Measurements from ENCODE around the gene ITSN1. TPM values are rescaled to one million over a fixed set of nuclear protein-coding genes. Genes with fewer than 3 reads are reported as not detected.
A peak's percentile ranks its signal among the peaks of the same experiment; 100 is the strongest.

ITSN1 gene
- total and polyA plus RNA-seq, 2 donors from 2014 or later = 8.1 to 42.5 TPM

DNA sequence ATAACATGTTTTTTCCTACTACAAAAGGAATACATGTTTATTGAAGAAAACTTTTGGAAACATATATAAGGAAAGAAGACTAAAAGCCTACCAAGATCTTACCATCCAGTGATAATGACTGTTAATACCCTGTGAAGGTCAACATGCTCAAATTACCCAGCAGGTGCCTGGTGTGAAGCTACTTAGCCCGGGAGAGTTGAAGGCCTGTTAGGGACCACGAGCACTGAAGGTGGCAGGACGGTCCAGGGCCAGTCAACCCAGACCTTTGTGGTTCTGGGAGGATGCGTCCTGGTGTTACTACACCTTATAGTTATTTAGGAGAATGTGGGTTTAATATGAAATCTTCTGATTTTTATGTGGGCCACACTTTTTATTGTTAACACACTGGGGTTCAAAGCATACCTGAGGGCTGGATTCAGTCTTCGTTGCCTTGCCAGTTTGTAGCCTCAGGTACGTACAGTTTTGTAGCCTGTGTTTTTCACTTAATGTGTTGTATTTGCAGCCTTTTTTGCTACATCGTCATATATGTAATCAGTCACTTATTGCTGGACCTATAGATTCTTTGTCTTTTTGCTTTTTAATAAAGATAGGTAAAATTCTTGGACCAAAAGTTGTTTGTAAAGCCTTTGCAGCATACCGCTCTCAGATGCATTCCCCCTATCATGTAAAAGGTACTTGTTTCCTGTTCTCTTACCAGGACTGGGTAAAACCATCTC lies 9.8 kb downstream of the ITSN1 start:
- H3K4me3 ChIP-seq (ENCODE audit: low read length in 3 of 3) = no peak overlapping the region
- H3K9ac ChIP-seq (ENCODE audit: low read length in 3 of 3) = no peak overlapping the region
- peaks cover 0 to 18% (median 6%) of the 10 kb centered on the region in 3 donors for H3K4me1 ChIP-seq (ENCODE audit: control insufficient read depth in 2 of 3, insufficient read depth in 2 of 3, low read depth in 1 of 3, low read length in 3 of 3)
- FAIRE-seq = no peak
- DNase-seq = peak in 2 of 5 donors; percentile 21 to 33
- no peaks in the 10 kb centered on the region for H3K27me3 ChIP-seq (ENCODE audit: control insufficient read depth, insufficient read depth, low read length)
- intact Hi-C loops (cut with DNase I) = no loop called here
- H3K9me3 ChIP-seq (ENCODE audit: control insufficient read depth in 2 of 3, insufficient read depth in 1 of 3, low read length in 3 of 3) = no peaks in the 10 kb centered on the region
- no peaks in the 10 kb centered on the region for H3K36me3 ChIP-seq (ENCODE audit: control insufficient read depth in 2 of 3, insufficient read depth in 3 of 3, low read length in 3 of 3)
- H3K27ac ChIP-seq (ENCODE audit: low read depth in 2 of 2, low read length in 2 of 2) = no peak overlapping the region
- TF ChIP-seq, protein P1, sequence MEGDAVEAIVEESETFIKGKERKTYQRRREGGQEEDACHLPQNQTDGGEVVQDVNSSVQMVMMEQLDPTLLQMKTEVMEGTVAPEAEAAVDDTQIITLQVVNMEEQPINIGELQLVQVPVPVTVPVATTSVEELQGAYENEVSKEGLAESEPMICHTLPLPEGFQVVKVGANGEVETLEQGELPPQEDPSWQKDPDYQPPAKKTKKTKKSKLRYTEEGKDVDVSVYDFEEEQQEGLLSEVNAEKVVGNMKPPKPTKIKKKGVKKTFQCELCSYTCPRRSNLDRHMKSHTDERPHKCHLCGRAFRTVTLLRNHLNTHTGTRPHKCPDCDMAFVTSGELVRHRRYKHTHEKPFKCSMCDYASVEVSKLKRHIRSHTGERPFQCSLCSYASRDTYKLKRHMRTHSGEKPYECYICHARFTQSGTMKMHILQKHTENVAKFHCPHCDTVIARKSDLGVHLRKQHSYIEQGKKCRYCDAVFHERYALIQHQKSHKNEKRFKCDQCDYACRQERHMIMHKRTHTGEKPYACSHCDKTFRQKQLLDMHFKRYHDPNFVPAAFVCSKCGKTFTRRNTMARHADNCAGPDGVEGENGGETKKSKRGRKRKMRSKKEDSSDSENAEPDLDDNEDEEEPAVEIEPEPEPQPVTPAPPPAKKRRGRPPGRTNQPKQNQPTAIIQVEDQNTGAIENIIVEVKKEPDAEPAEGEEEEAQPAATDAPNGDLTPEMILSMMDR (IDR thresholded peaks at IDR 0.05; ENCODE audit: borderline replicate concordance, extremely low read depth, insufficient read depth) = no peak

DNA sequence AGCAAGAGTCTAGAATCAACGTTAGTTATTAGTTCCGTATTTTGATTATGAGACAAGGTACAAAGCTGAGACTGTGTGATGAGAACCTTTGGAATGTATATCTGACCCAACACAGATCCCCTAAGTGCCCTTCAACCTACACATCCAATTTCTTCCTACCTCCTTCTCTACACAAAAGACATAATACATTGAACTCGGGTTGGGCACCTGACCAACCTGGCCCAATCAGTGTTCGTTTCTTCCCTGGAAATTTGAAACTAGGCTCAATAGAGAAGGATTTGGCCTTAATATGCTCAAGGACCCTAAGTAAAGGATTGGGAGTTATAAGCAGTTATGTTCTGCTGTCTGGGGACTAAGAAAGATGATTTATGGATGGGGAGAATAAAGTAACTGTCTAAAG lies 12.1 kb downstream of the ITSN1 start:
- FAIRE-seq = no peak
- TF ChIP-seq, protein P1 (IDR thresholded peaks at IDR 0.05; ENCODE audit: borderline replicate concordance, extremely low read depth, insufficient read depth) = no peak
- intact Hi-C loops (cut with DNase I) = no loop called here
- H3K9me3 ChIP-seq (ENCODE audit: control insufficient read depth in 2 of 3, insufficient read depth in 1 of 3, low read length in 3 of 3) = no peaks in the 10 kb centered on the region
- H3K36me3 ChIP-seq (ENCODE audit: control insufficient read depth in 2 of 3, insufficient read depth in 3 of 3, low read length in 3 of 3) = no peaks in the 10 kb centered on the region
- no peak overlapping the region for H3K4me3 ChIP-seq (ENCODE audit: low read length in 3 of 3)
- DNase-seq = no peak
- H3K27ac ChIP-seq (ENCODE audit: low read depth in 2 of 2, low read length in 2 of 2) = no peak overlapping the region
- peaks cover 0 to 12% (median 12%) of the 10 kb centered on the region in 3 donors for H3K4me1 ChIP-seq (ENCODE audit: control insufficient read depth in 2 of 3, insufficient read depth in 2 of 3, low read depth in 1 of 3, low read length in 3 of 3)
- no peak overlapping the region for H3K9ac ChIP-seq (ENCODE audit: low read length in 3 of 3)
- no peaks in the 10 kb centered on the region for H3K27me3 ChIP-seq (ENCODE audit: control insufficient read depth, insufficient read depth, low read length)

DNA sequence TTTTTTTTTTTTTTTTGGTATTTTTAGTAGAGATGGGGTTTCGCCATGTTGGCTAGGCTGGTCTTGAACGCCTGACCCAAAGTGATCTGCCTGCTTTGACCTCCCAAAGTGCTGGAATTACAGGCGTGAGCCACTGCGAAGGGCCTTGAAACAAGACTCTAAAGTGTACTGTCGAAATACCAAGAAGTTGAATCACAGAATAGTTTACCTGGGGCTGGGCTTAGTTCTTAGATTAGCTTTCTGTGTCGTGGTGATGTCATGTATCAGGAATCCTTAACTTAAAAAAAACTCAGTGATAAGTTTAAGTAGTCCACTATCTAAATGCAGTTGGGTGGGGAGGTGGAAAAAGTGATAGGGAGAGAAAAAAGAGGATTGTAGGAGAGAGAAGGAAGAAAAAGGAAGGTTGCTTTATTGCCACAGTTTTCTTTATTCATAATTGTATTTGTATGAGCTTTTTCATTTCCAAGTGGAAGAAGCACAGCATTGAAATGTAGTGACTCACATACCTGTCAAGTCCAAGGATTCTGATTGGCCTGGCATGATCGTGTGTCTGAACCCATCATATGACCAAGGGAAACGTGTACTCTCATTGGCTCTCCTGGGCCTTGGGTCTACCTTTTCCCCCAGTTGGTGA lies 13.4 kb downstream of the ITSN1 start:
- TF ChIP-seq, protein P1 (IDR thresholded peaks at IDR 0.05; ENCODE audit: borderline replicate concordance, extremely low read depth, insufficient read depth) = no peak
- DNase-seq = peak in 2 of 5 donors; percentile 35 to 58

More for the DNA sequence above, 13.4 kb downstream of the ITSN1 start:
- H3K9ac ChIP-seq (ENCODE audit: low read length in 3 of 3) = no peak overlapping the region
- no peak overlapping the region for H3K4me3 ChIP-seq (ENCODE audit: low read length in 3 of 3)
- peaks cover 0 to 14% (median 9%) of the 10 kb centered on the region in 3 donors for H3K4me1 ChIP-seq (ENCODE audit: control insufficient read depth in 2 of 3, insufficient read depth in 2 of 3, low read depth in 1 of 3, low read length in 3 of 3)
- intact Hi-C loops (cut with DNase I) = no loop called here
- H3K9me3 ChIP-seq (ENCODE audit: control insufficient read depth in 2 of 3, insufficient read depth in 1 of 3, low read length in 3 of 3) = no peaks in the 10 kb centered on the region
- H3K27me3 ChIP-seq (ENCODE audit: control insufficient read depth, insufficient read depth, low read length) = no peaks in the 10 kb centered on the region
- no peaks in the 10 kb centered on the region for H3K36me3 ChIP-seq (ENCODE audit: control insufficient read depth in 2 of 3, insufficient read depth in 3 of 3, low read length in 3 of 3)
- peak overlapping the region; percentile 9 to 15 for H3K27ac ChIP-seq (ENCODE audit: low read depth in 2 of 2, low read length in 2 of 2)
- FAIRE-seq = no peak
